K562 (cell line): ENCODE data around the gene SCNN1A. TPM values are rescaled to one million over a fixed set of nuclear protein-coding genes. Genes with fewer than 3 reads are reported as not detected.

Source experiments
- CTBP1 ChIP-seq: fragments of 450-650 bp; IDR thresholded peaks from 2 replicates; pipeline ENCODE4 v1.6.1; 2016; ENCODE audit warnings: borderline replicate concordance
- DACH1 ChIP-seq: fragments of 450-650 bp; IDR thresholded peaks from 2 replicates; pipeline ENCODE4 v1.6.1; 2018; ENCODE audit not compliant: partially characterized antibody
- EZH2 ChIP-seq: IDR thresholded peaks from 2 replicates; pipeline ENCODE4 v1.6.1; 2012; ENCODE audit warnings: low read depth, mild to moderate bottlenecking, inconsistent platforms, low read length, borderline replicate concordance
- GABPA ChIP-seq: fragments of 200-800 bp; sonication (Bioruptor generic); conservative IDR thresholded peaks from 2 replicates; pipeline ENCODE4 v1.6.1; 2016; ENCODE audit warnings: low read depth, missing genetic modification characterization, missing compliant biosample characterization
- HNRNPLL ChIP-seq: fragments of 200-400 bp; formaldehyde crosslinking; IDR thresholded peaks from 2 replicates; pipeline ENCODE4 v1.6.1; 2017; ENCODE audit warnings: low read length, low read depth, mild to moderate bottlenecking; ENCODE audit not compliant: poor library complexity, severe bottlenecking
- KLF6 ChIP-seq: fragments of 250-450 bp; sonication (Bioruptor Pico); IDR thresholded peaks from 2 replicates; pipeline ENCODE4 v1.4.0; 2020; ENCODE audit warnings: mild to moderate bottlenecking, moderate library complexity, borderline replicate concordance
- NRF1 ChIP-seq, 2 experiments: fragments of 450-650 bp; IDR thresholded peaks in 1 of 2; conservative IDR thresholded peaks in 1 of 2; 2 replicates each; pipeline ENCODE4 v1.6.1; 2014; ENCODE audit warnings: mild to moderate bottlenecking in 2 of 2
- PHF20 ChIP-seq: fragments of 450-650 bp; IDR thresholded peaks from 2 replicates; pipeline ENCODE4 v1.6.1; 2018; ENCODE audit not compliant: partially characterized antibody
- PHF8 ChIP-seq: fragments of 200-600 bp; sonication (generic); IDR thresholded peaks from 2 replicates; pipeline ENCODE4 v1.6.1; 2012; ENCODE audit warnings: mixed run types, mild to moderate bottlenecking, inconsistent platforms, low read length, moderate library complexity, borderline replicate concordance
- PRPF4 ChIP-seq: fragments of 200-400 bp; formaldehyde crosslinking; IDR thresholded peaks from one replicate; pipeline ENCODE4 v1.6.1; 2017; ENCODE audit warnings: low read length, low read depth, mild to moderate bottlenecking; ENCODE audit not compliant: insufficient read depth, poor library complexity, severe bottlenecking
- RAD51 ChIP-seq: fragments of 450-650 bp; IDR thresholded peaks from 2 replicates; pipeline ENCODE4 v1.7.1; 2016; ENCODE audit warnings: low read depth, mild to moderate bottlenecking, borderline replicate concordance
- RBM39 ChIP-seq: fragments of 200-400 bp; formaldehyde crosslinking; optimal IDR thresholded peaks from 2 replicates; pipeline ENCODE3; 2018; ENCODE audit warnings: low read depth, low read length
- STAG1 ChIP-seq: sonication (generic); formaldehyde crosslinking; IDR thresholded peaks from 2 replicates; pipeline ENCODE4 v1.5.0; 2020; ENCODE audit warnings: missing genetic modification reagents, borderline replicate concordance
- TEAD1 ChIP-seq, 2 experiments: fragments of 450-650 bp in 1 of 2; sonication (generic) in 1 of 2; formaldehyde crosslinking; IDR thresholded peaks; 2 replicates each; pipeline versions ENCODE4 v1.4.0 to v1.8.0; 2020 to 2022; ENCODE audit warnings: mild to moderate bottlenecking in 2 of 2, missing genetic modification reagents in 1 of 2
- USF1 ChIP-seq: sonication (generic); formaldehyde crosslinking; IDR thresholded peaks from 2 replicates; pipeline ENCODE4 v1.9.0; 2022; ENCODE audit warnings: mild to moderate bottlenecking, missing genetic modification reagents
- YY1 ChIP-seq, 3 experiments: IDR thresholded peaks; 2 replicates each; pipeline ENCODE4 v1.6.1; 2011; ENCODE audit warnings: low read length in 2 of 3, mild to moderate bottlenecking in 2 of 3, moderate library complexity in 2 of 3, borderline replicate concordance in 1 of 3, control low read depth in 1 of 3, low read depth in 1 of 3; ENCODE audit not compliant: insufficient read depth in 3 of 3, insufficient replicate concordance in 2 of 3, control insufficient read depth in 1 of 3, insufficient read length in 1 of 3; ENCODE audit errors: extremely low read depth in 1 of 3
- ZBTB26 ChIP-seq: fragments of 450-650 bp; formaldehyde crosslinking; IDR thresholded peaks from 2 replicates; pipeline ENCODE4 v1.4.0; 2022; ENCODE audit warnings: missing genetic modification characterization
- ZNF143 ChIP-seq: sonication (generic); formaldehyde crosslinking; IDR thresholded peaks from 2 replicates; pipeline ENCODE4 v1.9.0; 2022; ENCODE audit warnings: mild to moderate bottlenecking, missing genetic modification reagents
- ZNF184 ChIP-seq: sonication (generic); formaldehyde crosslinking; IDR thresholded peaks from 2 replicates; pipeline ENCODE4 v1.5.0; 2020; ENCODE audit warnings: missing genetic modification reagents
- polyA plus RNA-seq, 8 experiments: library from polyadenylated mRNA; depleted of rRNA in 4 of 8; stranded (reverse) in 5 of 8; unstranded in 3 of 8; fragments of >200 nt; fragmentation: Nextera tagmentation in 2 of 8; fragmentation: Illumina TruSeq in 1 of 8; extraction: Ambion mirVana in 2 of 8; extraction: Trizol in 1 of 8; gene quantifications; 2 replicates each; pipeline versions ENCODE4 v1.2.1 to v1.2.3, GENCODE V29; 2011 to 2014; ENCODE audit warnings: inconsistent platforms in 1 of 8, missing spikeins in 1 of 8
- total RNA-seq, 7 experiments: library from RNA; depleted of rRNA in 6 of 7; stranded (reverse); fragments of >200 nt in 6 of 7; fragmentation: Illumina TruSeq in 2 of 7; extraction: Trizol in 2 of 7; gene quantifications; 2 replicates each; pipeline versions ENCODE4 v1.2.1 to v1.2.3, GENCODE V29; 2011 to 2021; ENCODE audit warnings: low replicate concordance in 1 of 7
- TF ChIP-seq, protein P1 (sequence below), 2 experiments: IDR thresholded peaks; 2 replicates each; pipeline ENCODE4 v1.6.1; 2012; ENCODE audit warnings: improper control_type of control experiment in 2 of 2, low read depth in 2 of 2, low read length in 2 of 2, borderline replicate concordance in 1 of 2

Gene SCNN1A
- total and polyA plus RNA-seq, 9 of the 15 experiments (the other 6 are each of a cell fraction or from before 2014, with no cell fraction given) = 0.15 to 0.49 (median 0.32) TPM; not detected in 5

GRCh38 chr12:6383572-6384498 is 8.5 kb upstream of the SCNN1A start, which contains the start of gene LTBR (continued):
- TF ChIP-seq PHF20 = peak; percentile 39
- TF ChIP-seq ZBTB26 = no peak
- 0 out of 2 replicates have a peak, but pooled peaks have one; percentile 35 for TF ChIP-seq ZNF143 (CRISPR knock-in tag)
- peak; percentile 73 for TF ChIP-seq RAD51
- no peak for TF ChIP-seq DACH1
- TF ChIP-seq EZH2 = no peak
- peak; percentile 77 for TF ChIP-seq GABPA (tag)
- no peak for TF ChIP-seq RBM39
- TF ChIP-seq, protein P1, sequence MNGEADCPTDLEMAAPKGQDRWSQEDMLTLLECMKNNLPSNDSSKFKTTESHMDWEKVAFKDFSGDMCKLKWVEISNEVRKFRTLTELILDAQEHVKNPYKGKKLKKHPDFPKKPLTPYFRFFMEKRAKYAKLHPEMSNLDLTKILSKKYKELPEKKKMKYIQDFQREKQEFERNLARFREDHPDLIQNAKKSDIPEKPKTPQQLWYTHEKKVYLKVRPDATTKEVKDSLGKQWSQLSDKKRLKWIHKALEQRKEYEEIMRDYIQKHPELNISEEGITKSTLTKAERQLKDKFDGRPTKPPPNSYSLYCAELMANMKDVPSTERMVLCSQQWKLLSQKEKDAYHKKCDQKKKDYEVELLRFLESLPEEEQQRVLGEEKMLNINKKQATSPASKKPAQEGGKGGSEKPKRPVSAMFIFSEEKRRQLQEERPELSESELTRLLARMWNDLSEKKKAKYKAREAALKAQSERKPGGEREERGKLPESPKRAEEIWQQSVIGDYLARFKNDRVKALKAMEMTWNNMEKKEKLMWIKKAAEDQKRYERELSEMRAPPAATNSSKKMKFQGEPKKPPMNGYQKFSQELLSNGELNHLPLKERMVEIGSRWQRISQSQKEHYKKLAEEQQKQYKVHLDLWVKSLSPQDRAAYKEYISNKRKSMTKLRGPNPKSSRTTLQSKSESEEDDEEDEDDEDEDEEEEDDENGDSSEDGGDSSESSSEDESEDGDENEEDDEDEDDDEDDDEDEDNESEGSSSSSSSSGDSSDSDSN (IDR thresholded peaks at IDR 0.05; ENCODE audit: borderline replicate concordance in 1 of 2, low read depth in 2 of 2, low read length in 2 of 2) = peak; percentile 94 to 97
- TF ChIP-seq TEAD1 (CRISPR knock-in tag; IDR thresholded peaks at IDR 0.05) = 0 out of 4 replicates have a peak, but pooled peaks of 1 of the 2 experiments have one; percentile 40
- TF ChIP-seq KLF6 (CRISPR knock-in tag) = peak; percentile 72; the same call in 1 of the 2 replicates
- peak in 1 of 3 experiments; percentile 87 for TF ChIP-seq YY1 (IDR thresholded peaks at IDR 0.05; ENCODE audit: borderline replicate concordance in 1 of 3, control insufficient read depth in 1 of 3, extremely low read depth in 1 of 3, insufficient read depth in 3 of 3, insufficient read length in 1 of 3, insufficient replicate concordance in 2 of 3, low read depth in 1 of 3, low read length in 2 of 3)
- TF ChIP-seq PHF8 = peak; percentile 87; the same call in 1 of the 2 replicates
- TF ChIP-seq ZNF184 (CRISPR knock-in tag) = no peak
- peak in 1 of 2 experiments; percentile 34; a peak in 1 of 4 replicates for TF ChIP-seq NRF1 (conservative IDR thresholded peaks at IDR 0.05 in 1 of 2, IDR thresholded peaks at IDR 0.05 in 1 of 2)
- TF ChIP-seq HNRNPLL = no peak
- no peak for TF ChIP-seq PRPF4
- peak; percentile 86 for TF ChIP-seq USF1 (CRISPR knock-in tag)
- TF ChIP-seq STAG1 = no peak
- peak; percentile 47; the same call in 1 of the 2 replicates for TF ChIP-seq CTBP1
